Upper lobe of right lung (tissue), 1 donor: Measurements from ENCODE around the gene ACOT7. TPM values are rescaled to one million over a fixed set of nuclear protein-coding genes. Genes with fewer than 3 reads are reported as not detected.

Source experiments
- ATAC-seq: fragments of 200-7000 bp; cut with Tn5 transposase; one replicate; pipeline ENCODE4 v1.9.1; 2020; ENCODE audit warnings: mild to moderate bottlenecking, moderate library complexity
- DNase-seq: peaks from one replicate; pipeline ENCODE4 v3.0.0-alpha.2; 2020
- H3K27ac ChIP-seq: fragments of 200-600 bp; one replicate; pipeline ENCODE4 v1.8.0; 2022
- H3K27me3 ChIP-seq: fragments of 200-600 bp; one replicate; pipeline ENCODE4 v1.8.0; 2022; ENCODE audit warnings: mild to moderate bottlenecking
- H3K36me3 ChIP-seq: fragments of 200-600 bp; one replicate; pipeline ENCODE4 v1.8.0; 2022
- H3K4me1 ChIP-seq: fragments of 200-600 bp; one replicate; pipeline ENCODE4 v1.8.0; 2022
- H3K4me3 ChIP-seq: fragments of 200-600 bp; one replicate; pipeline ENCODE4 v1.8.0; 2022; ENCODE audit warnings: mild to moderate bottlenecking
- H3K9me3 ChIP-seq: fragments of 200-600 bp; one replicate; pipeline ENCODE4 v1.8.0; 2022
- intact Hi-C: fragments of 100-400 bp; cut with DNase I; formaldehyde crosslinking; loops from one replicate; pipeline ENCODE4 v1.11.0; 2022
- total RNA-seq: library from RNA; stranded (reverse); fragmentation: NEBNext Ultra II Directional; extraction: Animal tissue kit (Norgen Biotek cat#: 25700); gene quantifications from one replicate; pipeline ENCODE4 v1.2.1, GENCODE V29; 2021
- TF ChIP-seq, protein P1 (sequence below): fragments of 200-600 bp; IDR thresholded peaks from one replicate; pipeline ENCODE4 v1.8.0; 2022; ENCODE audit warnings: antibody characterized with exemption
- donor health status: DM: no; HTN: yes; CAD: no; lungs with severe emphysema.

ACOT7 gene
- total RNA-seq, 1 donor from 2014 or later = 22.8 TPM

DNA sequence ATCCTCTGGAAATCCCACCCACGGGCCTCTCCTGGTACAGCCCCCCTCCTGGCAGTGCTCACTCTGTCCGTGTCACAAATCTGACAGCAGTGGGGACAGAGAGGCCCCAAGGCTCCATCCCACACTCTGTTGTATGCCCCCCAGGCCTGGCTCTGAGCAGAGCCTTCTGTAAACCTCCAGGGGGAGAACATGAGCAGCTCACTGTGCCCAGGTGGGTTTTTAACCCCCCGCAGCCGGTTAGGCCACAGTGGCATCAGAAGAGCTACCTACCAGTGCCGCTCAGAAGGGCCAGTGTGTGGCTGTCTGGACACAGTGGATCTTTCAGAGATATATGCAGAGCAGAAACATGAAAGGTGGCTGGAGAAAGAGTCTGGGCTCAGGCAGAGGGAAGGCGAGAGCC, 120.7 kb downstream of the ACOT7 start:
- H3K9me3 ChIP-seq = no peaks in the 10 kb centered on the region
- DNase-seq (no peak), ATAC-seq (no peak)
- no peaks in the 10 kb centered on the region for H3K27me3 ChIP-seq
- no peak overlapping the region for H3K27ac ChIP-seq
- no peaks in the 10 kb centered on the region for H3K4me1 ChIP-seq
- no peak overlapping the region for H3K4me3 ChIP-seq
- no peaks in the 10 kb centered on the region for H3K36me3 ChIP-seq
- intact Hi-C loops = no loop called here
- TF ChIP-seq, protein P1, sequence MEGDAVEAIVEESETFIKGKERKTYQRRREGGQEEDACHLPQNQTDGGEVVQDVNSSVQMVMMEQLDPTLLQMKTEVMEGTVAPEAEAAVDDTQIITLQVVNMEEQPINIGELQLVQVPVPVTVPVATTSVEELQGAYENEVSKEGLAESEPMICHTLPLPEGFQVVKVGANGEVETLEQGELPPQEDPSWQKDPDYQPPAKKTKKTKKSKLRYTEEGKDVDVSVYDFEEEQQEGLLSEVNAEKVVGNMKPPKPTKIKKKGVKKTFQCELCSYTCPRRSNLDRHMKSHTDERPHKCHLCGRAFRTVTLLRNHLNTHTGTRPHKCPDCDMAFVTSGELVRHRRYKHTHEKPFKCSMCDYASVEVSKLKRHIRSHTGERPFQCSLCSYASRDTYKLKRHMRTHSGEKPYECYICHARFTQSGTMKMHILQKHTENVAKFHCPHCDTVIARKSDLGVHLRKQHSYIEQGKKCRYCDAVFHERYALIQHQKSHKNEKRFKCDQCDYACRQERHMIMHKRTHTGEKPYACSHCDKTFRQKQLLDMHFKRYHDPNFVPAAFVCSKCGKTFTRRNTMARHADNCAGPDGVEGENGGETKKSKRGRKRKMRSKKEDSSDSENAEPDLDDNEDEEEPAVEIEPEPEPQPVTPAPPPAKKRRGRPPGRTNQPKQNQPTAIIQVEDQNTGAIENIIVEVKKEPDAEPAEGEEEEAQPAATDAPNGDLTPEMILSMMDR = no peak

DNA sequence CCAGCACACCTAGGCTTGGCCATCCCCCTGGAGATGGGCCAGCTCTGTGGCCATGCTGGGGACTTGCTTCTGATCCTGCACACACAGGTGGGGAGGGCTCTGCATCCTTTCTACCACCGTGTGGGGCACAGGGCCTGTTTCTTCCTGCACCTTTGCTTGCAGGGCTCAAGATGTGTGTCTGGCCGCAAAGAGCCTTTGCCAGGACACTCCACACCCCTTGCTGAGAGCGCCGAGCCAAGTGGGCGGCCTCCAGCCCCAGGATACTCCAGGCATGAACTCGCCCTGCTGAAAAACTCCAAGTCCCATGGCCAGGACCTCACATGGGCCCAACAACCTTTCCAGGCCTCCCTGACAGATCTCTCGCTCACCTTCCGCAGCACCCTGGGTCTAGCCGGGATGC, 121.1 kb downstream of the ACOT7 start:
- no peak for ATAC-seq
- Histone ChIP-seq H3K27me3 (no peaks in the 10 kb centered on the region), H3K4me1 (no peaks in the 10 kb centered on the region), H3K36me3 (no peaks in the 10 kb centered on the region), H3K9me3 (no peaks in the 10 kb centered on the region), H3K27ac (no peak overlapping the region), H3K4me3 (no peak overlapping the region)
- intact Hi-C loops = no loop called here
- DNase-seq = no peak
- TF ChIP-seq, protein P1 = no peak

DNA sequence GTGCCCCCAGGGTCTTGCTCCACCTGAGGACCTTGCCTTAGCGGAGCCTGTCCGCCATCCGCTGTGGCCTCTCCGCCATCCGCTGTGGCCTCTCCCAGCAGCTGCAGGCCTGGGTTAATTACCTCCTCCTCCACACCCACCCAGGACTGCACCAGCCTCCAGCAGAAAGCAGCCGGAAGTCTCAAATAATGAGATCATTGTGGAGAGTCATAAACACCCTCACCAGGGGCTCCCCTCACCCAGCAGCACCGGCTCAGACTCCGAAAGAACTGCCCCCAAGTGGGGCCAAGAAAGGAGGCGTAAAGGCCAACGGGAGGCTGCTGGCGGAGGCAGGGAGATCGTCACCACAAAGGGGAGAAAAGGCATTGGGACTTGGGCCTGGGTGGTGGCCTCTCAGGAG, 122.0 kb downstream of the ACOT7 start:
- H3K9me3 ChIP-seq = no peaks in the 10 kb centered on the region
- H3K4me3 ChIP-seq = no peak overlapping the region
- H3K4me1 ChIP-seq = no peaks in the 10 kb centered on the region
- no peak for DNase-seq
- no peak for ATAC-seq
- no peaks in the 10 kb centered on the region for H3K27me3 ChIP-seq
- H3K36me3 ChIP-seq = no peaks in the 10 kb centered on the region
- TF ChIP-seq, protein P1 = no peak
- intact Hi-C loops = no loop called here
- H3K27ac ChIP-seq = no peak overlapping the region

DNA sequence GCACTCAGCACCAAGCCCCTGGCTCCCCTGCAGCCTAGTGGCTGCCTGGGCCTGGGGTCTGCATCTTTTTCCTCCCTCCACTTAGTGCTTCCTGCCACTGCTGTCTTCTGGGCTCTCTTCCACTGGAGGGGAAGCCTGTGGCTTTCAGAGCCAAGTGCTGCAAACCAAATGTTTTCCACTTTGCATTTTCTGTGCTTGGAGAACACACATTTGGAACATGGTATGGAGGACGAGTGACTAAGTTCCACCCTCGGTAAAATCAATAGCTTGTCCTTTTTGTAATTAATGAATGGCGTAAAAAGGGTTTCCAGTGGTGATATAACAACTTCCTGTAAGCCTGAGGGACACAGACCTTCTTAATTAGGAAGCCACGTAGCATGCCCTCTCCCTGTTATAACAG, 122.6 kb downstream of the ACOT7 start:
- no peaks in the 10 kb centered on the region for H3K9me3 ChIP-seq
- H3K4me3 ChIP-seq = no peak overlapping the region
- no peaks in the 10 kb centered on the region for H3K4me1 ChIP-seq
- H3K36me3 ChIP-seq = no peaks in the 10 kb centered on the region
- TF ChIP-seq, protein P1 = no peak
- intact Hi-C loops = no loop called here
- no peaks in the 10 kb centered on the region for H3K27me3 ChIP-seq
- ATAC-seq (no peak), DNase-seq (no peak)
- H3K27ac ChIP-seq = no peak overlapping the region

DNA sequence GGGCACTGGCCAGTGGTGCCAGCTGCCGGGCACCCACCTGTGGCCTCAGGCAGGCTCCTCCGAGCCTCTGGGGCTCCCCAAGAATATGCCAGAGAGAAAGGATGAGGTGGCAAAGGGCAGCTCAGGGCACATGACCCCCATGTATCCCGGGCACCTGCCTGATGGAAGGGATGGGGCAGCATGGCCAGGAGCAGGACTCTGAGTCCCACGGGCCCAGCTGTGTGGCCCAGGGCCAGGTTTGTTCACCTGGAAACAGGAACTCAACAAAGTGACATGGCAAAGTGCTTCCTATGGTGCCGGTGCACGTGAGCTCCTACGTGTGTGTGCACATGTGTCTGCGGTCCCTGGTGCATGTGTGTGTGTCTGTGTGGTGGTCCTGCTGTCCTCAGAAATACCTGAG, 123.2 kb downstream of the ACOT7 start:
- Histone ChIP-seq H3K27ac (no peak overlapping the region), H3K4me1 (no peaks in the 10 kb centered on the region)

More for the DNA sequence above, 123.2 kb downstream of the ACOT7 start:
- H3K36me3 ChIP-seq = no peaks in the 10 kb centered on the region
- TF ChIP-seq, protein P1 = no peak
- DNase-seq = no peak
- H3K4me3 ChIP-seq = no peak overlapping the region
- no peaks in the 10 kb centered on the region for H3K9me3 ChIP-seq
- no peak for ATAC-seq
- intact Hi-C loops = no loop called here
- H3K27me3 ChIP-seq = no peaks in the 10 kb centered on the region
